LNCAP (cell line): ENCODE measurements around the gene SEPHS2.

Experiments
- TF ChIP-seq, protein P1 (sequence below): fragments of 450-650 bp; IDR thresholded peaks from 2 replicates; pipeline ENCODE4 v1.5.1; 2017; ENCODE audit warnings: mild to moderate bottlenecking

The SEPHS2 gene

DNA sequence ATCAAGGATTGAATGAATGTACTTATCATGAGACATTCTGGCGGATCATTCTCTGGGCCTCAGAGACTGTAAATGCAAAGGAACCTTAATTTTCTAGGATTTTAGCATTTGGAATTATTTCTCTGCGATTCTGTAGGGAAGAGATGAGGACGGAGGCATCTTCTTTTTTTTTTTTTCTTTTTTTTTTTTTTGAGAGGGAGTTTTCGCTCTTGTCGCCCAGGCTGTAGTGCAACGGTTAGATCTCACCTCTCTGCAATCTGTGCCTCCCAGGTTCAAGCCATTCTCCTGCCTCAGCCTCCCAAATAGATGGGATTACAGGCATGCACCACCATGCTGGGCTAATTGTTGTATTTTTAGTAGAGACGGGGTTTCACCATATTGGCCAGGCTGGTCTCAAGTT lies 29.0 kb upstream of the SEPHS2 start:
- TF ChIP-seq, protein P1, sequence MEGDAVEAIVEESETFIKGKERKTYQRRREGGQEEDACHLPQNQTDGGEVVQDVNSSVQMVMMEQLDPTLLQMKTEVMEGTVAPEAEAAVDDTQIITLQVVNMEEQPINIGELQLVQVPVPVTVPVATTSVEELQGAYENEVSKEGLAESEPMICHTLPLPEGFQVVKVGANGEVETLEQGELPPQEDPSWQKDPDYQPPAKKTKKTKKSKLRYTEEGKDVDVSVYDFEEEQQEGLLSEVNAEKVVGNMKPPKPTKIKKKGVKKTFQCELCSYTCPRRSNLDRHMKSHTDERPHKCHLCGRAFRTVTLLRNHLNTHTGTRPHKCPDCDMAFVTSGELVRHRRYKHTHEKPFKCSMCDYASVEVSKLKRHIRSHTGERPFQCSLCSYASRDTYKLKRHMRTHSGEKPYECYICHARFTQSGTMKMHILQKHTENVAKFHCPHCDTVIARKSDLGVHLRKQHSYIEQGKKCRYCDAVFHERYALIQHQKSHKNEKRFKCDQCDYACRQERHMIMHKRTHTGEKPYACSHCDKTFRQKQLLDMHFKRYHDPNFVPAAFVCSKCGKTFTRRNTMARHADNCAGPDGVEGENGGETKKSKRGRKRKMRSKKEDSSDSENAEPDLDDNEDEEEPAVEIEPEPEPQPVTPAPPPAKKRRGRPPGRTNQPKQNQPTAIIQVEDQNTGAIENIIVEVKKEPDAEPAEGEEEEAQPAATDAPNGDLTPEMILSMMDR: no peak

DNA sequence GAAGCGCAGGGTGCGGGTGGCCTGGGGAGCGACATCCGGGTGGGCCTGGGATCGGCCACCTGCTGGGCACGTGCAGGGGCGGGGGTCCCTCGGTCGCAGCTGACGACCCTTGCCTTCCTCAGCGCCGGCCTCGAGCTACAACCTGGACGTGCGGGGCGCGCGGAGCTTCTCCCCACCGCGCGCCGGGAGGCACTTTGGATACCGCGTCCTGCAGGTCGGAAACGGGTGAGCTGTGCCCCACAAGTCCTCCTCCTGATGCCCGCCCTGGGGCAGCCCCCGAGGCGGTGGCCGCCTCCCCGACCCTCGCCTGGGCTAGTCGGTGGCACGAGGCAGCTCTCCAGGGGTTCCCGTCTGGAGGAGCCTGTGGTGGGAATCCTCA lies 28.4 kb upstream of the SEPHS2 start:
- TF ChIP-seq, protein P1: no peak

DNA sequence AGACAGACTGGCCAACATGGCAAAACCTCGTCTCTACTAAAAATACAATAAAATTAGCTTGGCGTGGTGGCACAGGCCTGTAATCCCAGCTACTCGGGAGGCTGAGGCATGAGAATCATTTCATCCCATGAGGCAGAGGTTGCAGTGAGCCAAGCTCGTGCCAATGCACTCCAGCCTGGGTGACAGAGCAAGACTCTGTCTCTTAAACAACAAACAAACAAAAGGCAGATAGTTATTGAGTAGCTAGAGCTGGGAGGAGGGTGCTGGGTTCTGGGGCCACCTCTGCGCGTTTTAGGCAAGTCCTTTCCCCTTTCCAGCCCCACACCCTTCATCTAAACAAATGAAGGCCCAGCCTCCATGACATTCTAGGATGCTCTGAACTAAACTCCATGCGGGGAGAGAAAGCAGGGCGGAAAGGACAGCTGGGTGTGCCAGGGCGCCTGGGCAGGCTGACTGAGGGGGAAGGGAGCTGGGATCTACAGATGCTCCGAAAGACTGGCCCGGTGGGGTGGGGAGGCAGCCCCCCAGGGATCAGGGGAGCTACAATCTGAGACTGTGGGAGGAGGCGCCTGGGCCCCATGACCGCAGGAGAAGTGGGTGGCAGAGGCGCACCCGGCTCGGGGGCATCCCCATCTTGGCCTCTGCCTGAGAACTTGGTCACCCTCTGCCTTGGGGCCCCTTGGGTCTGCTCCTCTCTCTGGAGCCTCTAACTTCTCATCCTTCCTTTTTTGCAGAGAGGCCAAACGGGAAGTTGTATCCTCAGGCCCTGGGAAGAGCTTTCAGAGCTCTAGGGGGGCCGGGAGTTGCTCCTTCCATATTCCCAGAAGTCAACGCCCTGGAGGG lies 27.8 kb upstream of the SEPHS2 start:
- TF ChIP-seq, protein P1: no peak

DNA sequence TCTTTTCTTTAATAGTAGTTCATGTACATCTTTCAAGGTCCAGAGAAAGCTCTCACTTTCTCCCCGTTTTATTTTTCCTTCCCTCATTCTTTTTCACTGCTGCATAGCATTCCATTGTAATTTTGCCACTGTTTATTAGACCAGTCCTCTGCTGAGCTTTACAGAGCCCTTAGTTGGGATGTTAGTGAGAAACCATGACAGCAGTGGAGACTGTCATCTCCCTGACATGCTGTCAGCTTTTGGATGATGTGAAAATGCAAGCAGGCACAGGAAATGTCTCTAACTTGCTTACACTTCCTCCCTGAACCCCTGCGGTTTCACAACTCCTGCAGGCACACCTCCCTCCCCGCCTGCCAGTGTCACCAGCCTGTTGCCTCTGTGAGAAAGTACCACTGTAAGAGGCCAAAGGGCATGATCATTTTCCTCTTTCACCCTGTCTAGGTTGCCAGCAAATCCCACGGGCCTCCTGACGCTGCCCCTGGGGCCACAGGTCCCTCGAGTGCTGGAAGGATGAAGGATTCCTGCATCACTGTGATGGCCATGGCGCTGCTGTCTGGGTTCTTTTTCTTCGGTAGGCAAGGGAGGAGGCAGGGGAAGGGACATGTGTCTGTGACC lies 26.8 kb upstream of the SEPHS2 start, which contains the start of gene ITGAL:
ITGAL (plus strand) TSS at position 415 of the 615 bp plus-strand sequence; CDS start at position 511, 96 bp downstream.
- TF ChIP-seq, protein P1: no peak

DNA sequence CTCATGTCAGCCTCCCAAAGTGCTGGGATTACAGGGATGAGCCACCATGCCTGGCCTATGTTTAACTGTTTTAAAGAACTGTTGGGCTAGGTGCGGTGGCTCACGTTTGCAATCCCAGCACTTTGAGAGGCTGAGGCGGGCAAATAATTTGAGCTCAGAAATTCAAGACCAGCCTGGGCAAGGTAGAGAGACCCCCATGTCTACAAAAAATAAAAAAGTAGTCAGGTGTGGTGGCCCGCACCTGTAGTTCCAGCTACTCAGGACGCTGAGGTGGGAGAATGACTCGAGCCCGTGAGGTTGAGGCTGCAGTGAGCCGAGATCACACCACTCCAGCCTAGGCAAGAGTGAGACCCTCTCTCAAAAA lies 24.9 kb upstream of the SEPHS2 start:
- TF ChIP-seq, protein P1: no peak

DNA sequence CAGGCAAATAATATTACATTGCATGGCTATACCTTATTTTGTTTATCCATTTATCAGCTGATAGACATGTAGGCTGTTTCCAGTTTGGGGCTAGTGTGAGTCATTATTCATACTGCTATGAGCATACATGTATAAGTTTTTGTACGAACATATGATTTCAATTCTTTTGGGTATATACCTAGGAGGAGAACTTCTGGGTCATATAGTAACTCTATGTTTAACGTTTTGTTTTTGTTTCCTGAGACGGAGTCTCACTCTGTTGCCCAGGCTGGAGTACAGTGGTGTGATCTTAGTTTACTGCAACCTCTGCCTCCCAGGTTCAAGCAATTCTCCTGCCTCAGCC lies 24.5 kb upstream of the SEPHS2 start:
- TF ChIP-seq, protein P1: no peak

DNA sequence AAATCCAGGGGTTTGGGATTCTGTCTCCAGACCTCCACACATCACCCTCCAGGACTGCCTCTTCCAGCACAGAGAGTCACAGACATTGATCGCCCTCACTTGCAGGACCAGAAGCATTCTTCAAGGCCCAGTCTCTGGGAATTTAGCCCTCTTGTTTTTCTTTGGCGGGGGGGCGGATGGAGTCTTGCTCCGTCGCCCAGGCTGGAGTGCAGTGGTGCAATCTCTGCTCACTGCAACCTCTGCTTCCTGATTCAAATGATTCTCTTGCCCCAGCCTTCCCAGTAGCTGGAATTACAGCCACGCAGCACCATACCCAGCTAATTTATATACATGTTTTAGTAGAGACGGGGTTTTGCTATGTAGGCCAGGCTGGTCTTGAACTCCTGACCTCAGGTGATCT lies 18.4 kb upstream of the SEPHS2 start:
- TF ChIP-seq, protein P1: no peak
